GM21786 (cell line): Measurements from ENCODE around the gene USP32.
A peak's percentile ranks its signal among the peaks of the same experiment; 100 is the strongest.

Experiments
- ATAC-seq: cut with Tn5 transposase; IDR thresholded peaks from one replicate; pipeline ENCODE4 v1.9.1; 2021; ENCODE audit not compliant: unreplicated experiment

The USP32 gene

GRCh38 chr17:60158751-60159478, 233.0 kb downstream of the USP32 start:
- ATAC-seq = no peak

- no peak for ATAC-seq
Measured at GRCh38 chr17:60157487-60158040, 234.4 kb downstream of the USP32 start.

- ATAC-seq = no peak
Measured at GRCh38 chr17:60156746-60157145, 235.2 kb downstream of the USP32 start.

- ATAC-seq = no peak
Measured at GRCh38 chr17:60155815-60156214, 236.1 kb downstream of the USP32 start.

- no peak for ATAC-seq
Measured at GRCh38 chr17:60155427-60155814, 236.5 kb downstream of the USP32 start.

- no peak for ATAC-seq
Measured at GRCh38 chr17:60154616-60155426, 237.1 kb downstream of the USP32 start.

GRCh38 chr17:60153606-60154390, 238.1 kb downstream of the USP32 start:
- ATAC-seq = no peak

- ATAC-seq = peak; percentile 62
Measured at GRCh38 chr17:60151355-60151754, 240.6 kb downstream of the USP32 start.

- no peak for ATAC-seq
Measured at GRCh38 chr17:60149691-60150582, 242.0 kb downstream of the USP32 start, which contains the start of gene CA4. TSS of gene CA4 (plus strand) at chr17:60149973. CDS start at chr17:60150035, 62 bp downstream.

- ATAC-seq = no peak
Measured at GRCh38 chr17:60148373-60148772, 243.6 kb downstream of the USP32 start.

GRCh38 chr17:60147553-60148223, 244.2 kb downstream of the USP32 start:
- no peak for ATAC-seq

- no peak for ATAC-seq
Measured at GRCh38 chr17:60146206-60146605, 245.7 kb downstream of the USP32 start.

GRCh38 chr17:60145006-60145935, 246.7 kb downstream of the USP32 start:
- ATAC-seq = no peak

- peak; percentile 70 for ATAC-seq
Measured at GRCh38 chr17:60142872-60143499, 248.9 kb downstream of the USP32 start.

GRCh38 chr17:60141111-60142018, 250.6 kb downstream of the USP32 start:
- ATAC-seq = no peak

GRCh38 chr17:60139438-60140285, 252.3 kb downstream of the USP32 start:
- ATAC-seq = no peak
